ENCODE data around the gene ADGRL3.

ADGRL3 gene

GRCh38 chr4:62080431-62080830, 880.3 kb downstream of the ADGRL3 start:
- no peak for DNase-seq (ENCODE audit: insufficient read length, low spot score)
- TF ChIP-seq POLR2A (IDR thresholded peaks at IDR 0.05; ENCODE audit: low read depth, low read length): no peak
- FAIRE-seq: no peak

GRCh38 chr4:62087706-62088105, 887.6 kb downstream of the ADGRL3 start:
- no peak for FAIRE-seq
- no peak for DNase-seq (ENCODE audit: insufficient read length, low spot score)
- TF ChIP-seq POLR2A (IDR thresholded peaks at IDR 0.05; ENCODE audit: low read depth, low read length): no peak

GRCh38 chr4:62093735-62094134, 893.6 kb downstream of the ADGRL3 start:
- no peak for TF ChIP-seq POLR2A (IDR thresholded peaks at IDR 0.05; ENCODE audit: low read depth, low read length)
- FAIRE-seq: no peak
- DNase-seq (ENCODE audit: insufficient read length, low spot score): no peak

DNA sequence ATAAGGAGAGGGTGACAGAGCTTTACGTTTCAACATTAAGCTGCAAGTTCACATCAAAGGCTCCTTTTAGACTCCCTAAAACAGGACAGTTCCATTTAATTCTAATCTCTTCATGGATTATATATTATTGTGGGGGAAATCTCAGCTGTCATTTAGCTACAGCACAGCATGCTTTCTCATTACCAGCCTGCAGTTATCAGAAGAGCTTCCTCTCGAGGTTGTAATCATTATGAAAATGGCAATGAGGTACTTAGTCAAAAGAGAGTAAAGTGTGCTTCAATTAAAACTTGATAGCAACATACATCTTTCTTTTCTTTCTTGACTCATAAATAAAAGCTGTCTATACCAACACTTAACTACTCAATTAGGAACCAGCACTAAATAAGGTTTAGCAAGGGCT, 896.8 kb downstream of the ADGRL3 start:
- no peak for FAIRE-seq

GRCh38 chr4:62115216-62115615, 915.1 kb downstream of the ADGRL3 start:
- TF ChIP-seq POLR2A (IDR thresholded peaks at IDR 0.05; ENCODE audit: low read depth, low read length): no peak
- FAIRE-seq (no peak), DNase-seq (ENCODE audit: insufficient read length, low spot score) (no peak)

More for the DNA sequence above, 896.8 kb downstream of the ADGRL3 start:
- TF ChIP-seq POLR2A (IDR thresholded peaks at IDR 0.05; ENCODE audit: low read depth, low read length): no peak
- DNase-seq (ENCODE audit: insufficient read length, low spot score): no peak

DNA sequence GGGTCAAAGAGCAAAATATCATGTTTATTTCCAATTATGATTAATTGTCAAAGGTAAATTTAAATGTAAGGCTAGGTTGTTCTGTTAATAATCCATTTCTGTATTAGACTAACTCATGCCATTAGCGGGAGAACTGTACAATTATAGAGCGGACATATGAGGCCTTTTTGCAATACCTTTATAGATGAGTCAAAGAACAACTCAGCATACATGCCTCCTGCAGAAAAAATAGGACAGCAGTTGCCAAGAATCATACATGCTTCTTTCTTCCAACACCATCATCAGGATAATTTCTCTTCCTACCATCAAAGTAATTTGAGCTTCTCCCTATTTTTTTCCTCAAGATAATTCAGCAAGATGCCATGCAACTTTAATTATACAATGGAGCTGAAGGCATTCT, 917.8 kb downstream of the ADGRL3 start:
- no peak for TF ChIP-seq POLR2A (IDR thresholded peaks at IDR 0.05; ENCODE audit: low read depth, low read length)
- no peak for FAIRE-seq

GRCh38 chr4:62118558-62118957, 918.4 kb downstream of the ADGRL3 start:
- DNase-seq (ENCODE audit: insufficient read length, low spot score) (no peak), FAIRE-seq (no peak)
- no peak for TF ChIP-seq POLR2A (IDR thresholded peaks at IDR 0.05; ENCODE audit: low read depth, low read length)

More for the DNA sequence above, 917.8 kb downstream of the ADGRL3 start:
- DNase-seq (ENCODE audit: insufficient read length, low spot score): no peak

DNA sequence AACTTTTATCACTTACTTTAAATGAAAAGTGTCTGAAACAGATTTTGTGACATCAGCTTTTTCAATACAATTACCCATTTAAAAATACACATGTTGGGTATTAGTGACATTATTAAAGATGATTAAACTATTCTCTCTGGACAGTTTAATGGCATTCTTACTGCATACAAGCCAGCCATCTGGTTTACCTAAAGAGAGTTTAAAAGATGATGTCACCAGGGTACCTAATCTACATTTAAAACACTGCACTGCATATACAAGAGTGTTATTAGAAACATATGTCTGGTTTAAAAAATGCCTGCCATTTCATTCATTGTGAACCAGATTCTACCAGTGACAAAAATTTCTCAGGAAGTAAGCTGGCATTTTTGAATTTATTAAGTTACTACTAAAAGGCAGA, 919.1 kb downstream of the ADGRL3 start:
- FAIRE-seq (no peak), DNase-seq (ENCODE audit: insufficient read length, low spot score) (no peak)
- no peak for TF ChIP-seq POLR2A (IDR thresholded peaks at IDR 0.05; ENCODE audit: low read depth, low read length)

GRCh38 chr4:62126064-62126732, 926.1 kb downstream of the ADGRL3 start:
- TF ChIP-seq POLR2A (IDR thresholded peaks at IDR 0.05; ENCODE audit: low read depth, low read length): no peak
- no peak for FAIRE-seq
- DNase-seq (ENCODE audit: insufficient read length, low spot score): no peak

All from H54 (cell line).